T-helper 2 cell treated with Interferon-gamma antibody and Interleukin-4, amounts not matched to agents 5 μg/mL and 100 μg/mL, for 36 hours (primary cell): ENCODE results near the gene EPB41.
"Not testable (repeated sequence)": the region's sequence is repeated elsewhere in the genome, so short reads cannot be mapped to it uniquely, and the experiment has no call there.

Source experiments
- DNase-seq: peaks from one replicate; pipeline ENCODE4 v3.0.0; 2021; ENCODE audit warnings: low spot score
- H3K27ac Mint-ChIP-seq: one replicate; pipeline ENCODE4 v1.8.0; 2021; ENCODE audit warnings: mild to moderate bottlenecking, mixed read lengths
- H3K27me3 Mint-ChIP-seq: one replicate; pipeline ENCODE4 v1.8.0; 2021; ENCODE audit warnings: low read depth, mixed read lengths
- H3K36me3 Mint-ChIP-seq: one replicate; pipeline ENCODE4 v1.8.0; 2021; ENCODE audit warnings: low read depth, mixed read lengths
- H3K4me1 Mint-ChIP-seq: one replicate; pipeline ENCODE4 v1.8.0; 2021; ENCODE audit warnings: low read depth, mixed read lengths
- H3K4me3 Mint-ChIP-seq: one replicate; pipeline ENCODE4 v1.8.0; 2022; ENCODE audit warnings: mild to moderate bottlenecking, moderate library complexity, mixed read lengths
- H3K9me3 Mint-ChIP-seq: one replicate; pipeline ENCODE4 v1.8.0; 2021; ENCODE audit warnings: mixed read lengths

EPB41 gene

DNA sequence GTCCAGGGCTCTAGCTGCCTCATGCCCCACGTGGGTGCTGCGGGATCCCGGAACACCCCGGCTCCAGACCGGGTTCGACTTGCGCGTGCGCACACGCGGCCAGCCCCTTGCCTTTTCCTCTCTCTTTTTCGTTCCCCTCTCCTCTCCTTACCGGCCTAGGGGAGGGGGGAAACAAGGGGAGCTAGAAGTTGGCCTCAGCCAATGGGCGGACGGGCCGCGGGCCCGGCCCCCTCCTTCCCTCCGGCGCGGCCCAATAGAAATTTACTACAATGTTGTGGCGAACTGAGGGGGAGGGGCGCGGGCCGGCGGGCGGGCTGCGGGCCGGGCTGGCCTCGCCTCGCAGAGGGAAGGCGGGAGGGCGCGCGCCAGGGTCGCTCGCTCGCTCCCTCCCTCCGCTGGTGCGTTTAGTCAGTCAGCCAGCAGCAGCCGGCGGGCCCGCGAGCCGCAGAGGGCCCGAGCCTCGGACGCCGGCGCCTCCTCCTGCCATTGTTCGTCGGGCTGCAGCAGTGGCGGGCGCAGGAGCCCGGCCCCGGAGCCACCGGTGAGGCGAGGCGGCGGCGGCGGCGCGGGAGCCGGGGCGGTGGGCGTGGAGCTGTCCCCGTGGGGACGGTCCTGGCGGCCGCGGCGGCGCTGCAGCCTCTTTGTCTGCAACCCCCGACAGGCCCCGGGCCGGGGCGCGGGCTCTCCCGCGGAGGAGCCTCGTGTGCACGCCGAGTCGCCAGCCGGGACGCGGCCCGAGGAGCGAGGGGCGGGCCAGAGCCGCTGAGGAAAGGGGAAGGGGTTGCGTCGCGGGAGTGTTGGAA lies at the start of gene EPB41:
Gene EPB41, plus strand, starts transcription at position 342 of the 803 bp plus-strand sequence. CDS start 72,869 bp downstream, outside the sequence.
- DNase-seq, result peak; percentile 91
- Mint-ChIP-seq H3K36me3 (peaks cover 10% of the 10 kb centered on the region), H3K27me3 (no peaks in the 10 kb centered on the region), H3K27ac (peak within 1 kb of the TSS; percentile 92), H3K4me1 (peaks cover 33% of the 10 kb centered on the region), H3K4me3 (peak within 1 kb of the TSS; percentile 96), H3K9me3 (no peaks in the 10 kb centered on the region)

DNA sequence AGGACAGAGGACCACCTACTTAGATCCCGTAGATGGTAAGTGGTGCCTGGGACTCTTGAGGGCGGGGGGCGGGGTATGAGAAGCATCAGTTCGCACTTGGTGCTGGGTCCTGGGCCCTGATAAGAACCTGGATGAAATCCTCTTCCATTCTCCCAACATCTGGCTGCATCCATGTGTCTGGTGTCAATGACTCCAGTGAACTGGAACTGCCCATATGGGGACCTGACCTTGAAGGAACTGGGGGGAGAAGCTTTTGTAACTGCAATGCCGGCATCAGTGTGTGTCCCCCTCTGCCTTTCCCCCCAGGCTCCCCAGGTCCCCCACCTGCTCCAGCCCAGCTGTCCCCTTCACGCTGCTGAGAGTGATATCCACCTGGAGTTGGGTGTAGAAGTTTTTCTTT lies 49.7 kb upstream of the EPB41 start:
- Mint-ChIP-seq H3K36me3 (no peaks in the 10 kb centered on the region), H3K4me1 (no peaks in the 10 kb centered on the region), H3K27ac (no peak overlapping the region), H3K9me3 (no peaks in the 10 kb centered on the region), H3K4me3 (no peak overlapping the region), H3K27me3 (no peaks in the 10 kb centered on the region)
- DNase-seq, result no peak

DNA sequence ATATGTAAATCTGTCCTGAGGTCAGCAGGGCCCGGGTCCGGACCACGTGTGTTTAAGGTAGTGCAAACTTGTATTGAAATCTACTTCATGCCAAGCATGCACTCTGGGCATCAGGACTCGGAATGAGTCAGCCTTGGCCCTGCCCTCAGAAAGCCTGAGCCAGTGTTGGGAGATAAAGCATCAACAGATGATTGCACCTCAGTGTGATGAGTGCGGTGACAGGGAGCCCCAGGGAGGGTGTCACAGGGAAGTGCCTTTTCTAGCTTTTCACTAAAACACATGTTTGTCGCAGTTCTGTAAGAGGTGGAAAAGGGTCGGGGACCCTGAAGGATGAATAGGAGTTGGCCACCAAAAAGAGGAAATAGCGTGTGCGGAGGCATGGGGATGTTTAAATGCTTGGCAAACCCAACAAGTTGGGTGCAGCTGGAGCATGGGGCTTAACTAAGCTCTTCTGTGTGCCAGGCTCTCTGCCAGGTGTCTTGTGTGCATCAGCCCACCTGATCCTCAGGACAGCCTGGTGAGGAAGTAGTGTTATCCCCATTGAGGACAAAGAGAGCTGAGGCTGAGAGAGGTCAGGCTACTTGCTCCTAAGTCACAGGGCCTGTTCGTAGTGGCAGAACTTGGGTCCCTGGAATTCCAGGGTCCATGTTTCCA lies 48.2 kb upstream of the EPB41 start:
- H3K27me3 Mint-ChIP-seq, result no peaks in the 10 kb centered on the region
- no peaks in the 10 kb centered on the region for H3K36me3 Mint-ChIP-seq
- H3K9me3 Mint-ChIP-seq, result no peaks in the 10 kb centered on the region
- DNase-seq, result no peak
- no peak overlapping the region for H3K27ac Mint-ChIP-seq
- no peaks in the 10 kb centered on the region for H3K4me1 Mint-ChIP-seq
- no peak overlapping the region for H3K4me3 Mint-ChIP-seq

DNA sequence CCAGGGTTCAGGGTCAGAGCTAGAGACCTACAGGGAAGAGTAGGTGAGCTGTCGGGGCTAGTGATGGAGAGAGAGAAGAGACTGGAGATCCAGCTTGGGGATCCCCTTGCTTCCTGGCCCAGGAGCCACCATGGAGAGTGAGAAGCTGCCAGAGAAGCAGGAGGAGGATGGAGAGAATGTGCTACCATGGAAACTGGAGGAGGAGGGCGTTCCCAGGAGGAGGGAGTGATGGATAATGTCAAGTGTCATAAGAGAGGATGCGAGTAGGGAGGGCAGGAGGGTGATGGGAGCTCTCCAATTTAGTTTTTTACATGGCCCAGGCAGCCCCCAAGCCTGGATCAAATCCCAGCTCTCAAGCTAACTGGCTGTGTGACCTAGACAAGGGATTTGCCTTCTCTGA lies 46.5 kb upstream of the EPB41 start:
- peaks cover 2% of the 10 kb centered on the region for H3K27me3 Mint-ChIP-seq
- H3K4me3 Mint-ChIP-seq, result no peak overlapping the region
- H3K9me3 Mint-ChIP-seq, result no peaks in the 10 kb centered on the region
- H3K27ac Mint-ChIP-seq, result no peak overlapping the region
- no peak for DNase-seq
- H3K4me1 Mint-ChIP-seq, result no peaks in the 10 kb centered on the region
- H3K36me3 Mint-ChIP-seq, result no peaks in the 10 kb centered on the region

DNA sequence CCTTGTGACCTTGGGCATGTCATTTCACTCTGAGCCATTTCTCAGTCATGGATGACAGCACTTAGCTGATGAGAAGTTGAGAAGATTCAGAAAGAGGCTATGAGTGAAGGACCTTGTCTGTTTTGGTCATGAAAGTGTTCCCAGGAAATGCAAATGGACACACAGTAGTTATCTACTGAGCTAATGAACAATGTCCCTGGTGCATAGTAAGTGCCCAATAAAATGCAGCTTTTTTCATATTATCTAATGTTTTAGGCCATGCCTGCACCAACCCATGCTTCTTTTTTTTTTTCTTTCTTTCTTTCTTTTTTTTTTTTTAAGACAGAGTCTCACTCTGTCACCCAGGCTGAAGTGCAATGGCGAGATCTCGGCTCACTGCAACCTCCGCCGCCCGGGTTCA lies 44.4 kb upstream of the EPB41 start:
- Mint-ChIP-seq H3K36me3 (no peaks in the 10 kb centered on the region), H3K27ac (no peak overlapping the region), H3K4me3 (no peak overlapping the region), H3K9me3 (no peaks in the 10 kb centered on the region), H3K4me1 (no peaks in the 10 kb centered on the region), H3K27me3 (peaks cover 2% of the 10 kb centered on the region)
- DNase-seq, result no peak

DNA sequence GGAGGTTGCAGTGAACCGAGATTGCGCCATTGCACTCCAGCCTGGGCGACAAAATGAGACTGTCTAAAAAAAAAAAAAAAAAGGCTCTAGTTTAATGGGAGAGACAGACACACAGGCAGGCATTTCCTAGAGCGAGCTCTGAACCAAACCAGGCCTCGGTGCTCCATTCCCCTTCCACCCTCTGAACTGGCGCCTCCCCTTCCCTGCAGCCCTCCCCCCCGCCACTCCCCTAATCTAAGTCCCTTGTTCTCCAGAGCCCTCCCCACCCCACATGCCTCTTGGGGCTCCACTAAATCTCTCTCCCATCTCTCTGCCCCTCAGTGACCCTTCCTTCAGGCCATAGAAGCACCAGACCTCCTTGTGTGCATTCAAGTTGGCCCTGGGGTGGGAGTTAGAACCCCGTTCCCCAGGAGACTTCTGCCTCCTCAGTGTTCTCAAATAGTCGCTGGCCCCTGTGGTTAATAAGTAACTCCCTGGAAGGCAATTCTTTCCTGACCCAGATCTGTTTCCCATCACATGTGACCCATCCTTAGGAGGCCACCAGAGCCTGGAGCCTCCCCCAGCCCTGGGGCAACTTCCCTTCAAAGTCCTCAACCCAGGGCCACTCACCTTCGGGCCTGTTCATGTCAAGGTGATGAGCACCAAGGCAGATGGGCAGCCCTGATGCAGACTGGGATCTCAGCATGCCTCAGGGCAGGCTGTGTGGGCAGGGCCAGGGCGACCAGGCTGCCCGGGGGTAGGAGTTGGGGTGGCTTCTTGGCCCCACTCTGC lies 42.6 kb upstream of the EPB41 start:
- no peaks in the 10 kb centered on the region for H3K9me3 Mint-ChIP-seq
- peaks cover 4% of the 10 kb centered on the region for H3K27me3 Mint-ChIP-seq
- no peak for DNase-seq
- H3K4me3 Mint-ChIP-seq, result no peak overlapping the region
- no peak overlapping the region for H3K27ac Mint-ChIP-seq
- no peaks in the 10 kb centered on the region for H3K36me3 Mint-ChIP-seq
- no peaks in the 10 kb centered on the region for H3K4me1 Mint-ChIP-seq

DNA sequence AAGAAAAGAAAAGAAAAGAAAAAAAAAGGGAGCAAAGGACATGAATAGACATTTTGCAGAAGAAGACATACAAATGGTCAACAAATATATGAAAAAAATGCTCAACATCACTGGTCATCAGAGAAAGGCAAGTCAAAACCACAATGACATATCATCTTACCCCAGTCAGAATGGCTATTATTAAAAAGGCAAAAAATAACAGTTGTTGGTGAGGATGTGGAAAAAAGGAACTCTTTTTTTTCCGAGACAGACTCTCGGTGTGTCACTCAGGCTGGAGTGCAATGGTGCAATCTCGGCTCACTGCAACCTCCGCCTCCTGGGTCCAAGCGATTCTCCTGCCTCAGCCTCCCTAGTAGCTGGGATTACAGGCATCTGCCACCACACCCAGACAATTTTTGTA lies 39.2 kb upstream of the EPB41 start:
- not testable (repeated sequence) for DNase-seq, H3K9me3 Mint-ChIP-seq, H3K36me3 Mint-ChIP-seq, H3K4me1 Mint-ChIP-seq, H3K4me3 Mint-ChIP-seq, H3K27ac Mint-ChIP-seq, H3K27me3 Mint-ChIP-seq

DNA sequence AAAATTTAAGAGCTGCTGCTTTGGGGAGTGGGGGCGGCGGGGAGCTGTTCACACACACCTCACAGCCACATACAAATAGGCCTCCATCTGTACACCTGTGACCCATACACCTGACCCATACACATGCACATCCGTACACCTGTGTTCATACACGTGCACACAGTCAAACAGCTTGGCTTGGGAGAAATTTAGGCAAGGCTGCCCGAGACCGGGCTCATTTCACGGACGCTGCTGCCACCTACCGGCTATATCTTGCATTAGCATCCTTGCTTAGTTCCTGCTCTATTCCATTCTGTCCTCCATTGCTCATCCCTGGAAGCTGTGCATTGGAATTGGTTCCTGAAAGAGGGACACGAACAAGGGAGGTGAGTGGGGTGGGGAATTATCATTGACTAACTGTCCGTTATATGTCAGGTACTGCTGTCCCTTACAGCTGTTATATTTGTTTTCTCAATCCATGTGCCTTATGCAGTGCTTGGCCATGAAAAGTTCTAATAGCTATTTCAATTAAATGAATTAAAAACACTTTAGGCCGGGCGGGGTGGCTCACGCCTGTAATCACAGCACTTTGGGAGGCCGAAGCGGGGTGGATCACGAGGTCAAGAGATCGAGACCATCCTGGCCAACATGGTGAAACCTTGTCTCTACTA lies 37.1 kb upstream of the EPB41 start:
- H3K27me3 Mint-ChIP-seq, result peaks cover 5% of the 10 kb centered on the region
- H3K4me1 Mint-ChIP-seq, result peaks cover 9% of the 10 kb centered on the region
- peak; percentile 60 for DNase-seq
- H3K36me3 Mint-ChIP-seq, result no peaks in the 10 kb centered on the region
- H3K27ac Mint-ChIP-seq, result no peak overlapping the region
- no peak overlapping the region for H3K4me3 Mint-ChIP-seq
- no peaks in the 10 kb centered on the region for H3K9me3 Mint-ChIP-seq

DNA sequence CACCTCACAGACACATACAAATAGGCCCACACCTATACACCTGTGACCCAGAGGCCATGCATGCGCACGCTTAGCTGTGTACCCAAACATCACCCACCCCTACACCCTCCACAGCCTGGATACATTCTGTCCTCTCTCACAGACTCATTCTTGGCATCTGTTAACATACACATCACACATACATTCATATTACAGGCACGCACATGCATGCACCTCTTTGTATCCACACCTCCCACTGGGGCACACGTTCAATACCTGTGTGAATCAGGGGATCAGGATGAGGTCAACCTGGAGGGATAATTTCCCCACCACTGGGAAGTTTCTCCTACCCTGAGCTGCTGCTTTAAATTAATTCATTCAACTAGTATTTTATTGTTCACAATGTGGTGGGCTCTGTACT lies 35.6 kb upstream of the EPB41 start:
- Mint-ChIP-seq H3K27ac (no peak overlapping the region), H3K27me3 (peaks cover 5% of the 10 kb centered on the region), H3K36me3 (no peaks in the 10 kb centered on the region), H3K4me3 (no peak overlapping the region), H3K9me3 (no peaks in the 10 kb centered on the region), H3K4me1 (peaks cover 13% of the 10 kb centered on the region)
- no peak for DNase-seq

DNA sequence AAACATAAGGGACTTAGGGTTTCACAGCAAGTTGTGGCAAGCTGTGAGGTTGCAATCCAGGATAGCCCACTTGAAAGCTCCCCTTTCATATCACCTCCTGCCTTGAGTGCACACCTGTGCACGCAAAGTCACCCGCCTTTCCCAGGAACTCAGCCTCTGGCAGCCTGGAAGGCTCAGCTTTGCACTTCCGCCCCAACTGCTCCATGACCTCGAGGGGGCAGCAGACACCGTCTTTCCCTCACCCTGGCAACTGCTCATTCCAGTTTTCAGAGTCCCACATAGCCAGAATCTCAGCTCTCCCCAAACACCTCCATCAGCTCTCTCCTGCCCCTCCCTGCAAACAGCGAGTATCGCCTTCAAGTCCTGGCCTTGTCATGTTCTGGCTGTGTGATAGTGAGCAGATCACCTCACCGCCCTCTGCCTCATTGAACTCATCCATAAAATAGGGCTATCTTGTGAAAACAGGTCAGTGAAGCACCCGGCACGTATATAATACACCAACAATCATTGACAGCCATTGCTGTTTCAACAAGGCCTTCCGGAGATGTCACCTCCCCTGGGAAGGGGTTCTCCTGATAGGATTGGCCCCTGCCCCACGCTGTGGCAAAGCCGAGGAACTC lies 32.2 kb upstream of the EPB41 start:
- H3K9me3 Mint-ChIP-seq, result no peaks in the 10 kb centered on the region
- no peak overlapping the region for H3K4me3 Mint-ChIP-seq
- peaks cover 35% of the 10 kb centered on the region for H3K4me1 Mint-ChIP-seq
- peaks cover under 1% of the 10 kb centered on the region for H3K27me3 Mint-ChIP-seq
- H3K27ac Mint-ChIP-seq, result no peak overlapping the region
- H3K36me3 Mint-ChIP-seq, result no peaks in the 10 kb centered on the region
- peak; percentile 71 for DNase-seq

DNA sequence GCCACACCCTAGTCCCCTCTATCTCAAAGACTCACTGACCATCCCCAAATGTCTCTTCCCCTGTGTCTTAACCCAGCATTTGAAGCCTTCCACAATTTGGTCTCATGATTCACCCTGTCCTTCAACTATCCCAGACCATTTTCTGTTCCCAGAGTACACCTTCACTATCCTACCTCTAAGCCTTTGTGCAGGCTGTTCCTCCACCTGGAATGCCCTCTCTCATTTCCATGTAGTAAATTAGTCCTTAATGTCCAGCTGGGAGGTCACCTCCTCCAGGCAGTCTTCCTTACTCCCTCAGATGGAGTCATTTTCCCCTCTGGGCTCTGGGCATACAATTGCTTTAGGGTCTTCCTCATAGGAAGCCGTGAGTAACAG lies 31.1 kb upstream of the EPB41 start:
- no peak for DNase-seq
- Mint-ChIP-seq H3K36me3 (no peaks in the 10 kb centered on the region), H3K27me3 (no peaks in the 10 kb centered on the region), H3K9me3 (no peaks in the 10 kb centered on the region), H3K4me1 (peaks cover 36% of the 10 kb centered on the region), H3K27ac (peak overlapping the region; percentile 7), H3K4me3 (no peak overlapping the region)

DNA sequence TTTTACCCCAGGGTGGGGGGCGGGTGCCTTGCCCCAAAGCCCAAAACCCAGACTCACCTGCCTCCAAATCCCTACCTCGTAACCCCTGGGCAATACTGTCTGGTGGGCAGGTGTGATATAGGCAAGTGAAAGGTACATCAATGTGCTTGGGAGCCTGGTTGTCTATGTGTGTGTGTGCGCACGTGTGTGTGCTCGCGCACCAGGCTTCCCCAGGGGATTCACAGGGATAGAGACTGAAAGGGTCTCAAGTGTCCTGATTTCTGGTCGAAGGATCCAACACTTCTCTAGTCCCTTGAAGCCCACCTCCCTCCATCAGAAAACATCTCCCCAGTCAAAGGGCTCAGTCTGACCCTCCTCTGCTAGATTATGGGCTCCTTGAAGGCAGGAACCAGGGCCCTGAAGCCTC lies 28.9 kb upstream of the EPB41 start:
- DNase-seq, result no peak
- H3K4me3 Mint-ChIP-seq, result no peak overlapping the region
- H3K27me3 Mint-ChIP-seq, result no peaks in the 10 kb centered on the region
- H3K27ac Mint-ChIP-seq, result peak overlapping the region; percentile 36
- H3K9me3 Mint-ChIP-seq, result no peaks in the 10 kb centered on the region
- H3K4me1 Mint-ChIP-seq, result peaks cover 38% of the 10 kb centered on the region
- H3K36me3 Mint-ChIP-seq, result no peaks in the 10 kb centered on the region

DNA sequence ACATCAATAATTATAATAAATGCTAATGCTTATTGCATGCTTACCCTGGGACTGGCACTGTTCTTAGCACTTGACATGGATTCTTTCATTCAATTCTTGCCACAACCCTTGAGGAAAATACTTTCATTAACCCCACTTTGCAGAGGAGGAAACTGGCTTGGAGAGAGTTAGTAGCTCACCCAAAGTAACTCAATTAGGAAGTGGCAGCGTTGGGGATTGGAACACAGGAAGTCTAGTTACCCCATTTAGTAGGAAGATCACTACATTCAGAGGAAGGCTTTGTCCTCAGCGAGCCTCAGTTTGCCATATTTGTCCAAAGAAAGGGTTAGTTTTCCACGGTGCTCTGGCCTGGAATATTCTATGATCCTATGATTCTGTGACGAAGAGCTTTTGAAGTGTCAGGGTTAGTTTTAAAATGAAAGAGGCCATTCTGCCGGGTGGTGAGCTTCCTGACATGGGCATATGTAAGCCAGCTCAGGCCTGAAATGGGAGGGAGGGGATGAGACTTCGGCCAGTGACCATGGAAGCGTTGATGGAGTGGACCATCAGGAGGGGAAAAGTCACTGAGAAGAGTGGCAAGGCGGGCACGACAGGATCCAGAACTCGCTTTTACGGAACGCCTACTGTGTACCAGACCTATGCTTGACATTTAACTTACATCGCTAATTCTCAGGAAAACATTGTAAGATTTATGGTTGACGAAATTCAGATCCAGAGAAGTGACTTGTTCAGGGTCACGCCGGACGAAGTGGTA lies 28.2 kb upstream of the EPB41 start:
- H3K27me3 Mint-ChIP-seq, result no peaks in the 10 kb centered on the region
- H3K4me3 Mint-ChIP-seq, result peak overlapping the region; percentile 82
- H3K9me3 Mint-ChIP-seq, result no peaks in the 10 kb centered on the region
- peaks cover 40% of the 10 kb centered on the region for H3K4me1 Mint-ChIP-seq
- H3K27ac Mint-ChIP-seq, result peak overlapping the region; percentile 90
- H3K36me3 Mint-ChIP-seq, result no peaks in the 10 kb centered on the region
- DNase-seq, result no peak
